ENCODE measurements around the gene ENPP4.

DNA sequence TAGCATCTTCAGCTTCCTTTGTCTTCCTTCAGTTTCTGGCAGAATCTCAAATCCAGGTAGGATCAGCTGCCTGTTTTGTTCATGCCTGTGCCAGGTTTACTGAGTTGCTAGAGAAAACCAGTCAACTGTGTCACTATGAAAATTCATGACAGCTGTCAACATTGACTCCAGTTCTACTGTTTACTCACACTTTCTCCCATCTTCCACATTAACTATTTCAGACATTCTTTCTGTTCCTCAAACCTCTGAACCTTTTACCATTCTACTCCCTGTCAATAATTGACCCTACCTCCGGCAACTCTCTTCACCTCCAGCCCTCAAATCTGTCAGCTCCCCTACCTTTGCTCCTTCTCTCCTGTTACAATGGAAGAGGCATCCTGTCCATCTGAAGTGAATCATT lies 8.5 kb downstream of the ENPP4 start:
- no peak for TF ChIP-seq POLR2A (IDR thresholded peaks at IDR 0.05)
- TF ChIP-seq, protein P1, sequence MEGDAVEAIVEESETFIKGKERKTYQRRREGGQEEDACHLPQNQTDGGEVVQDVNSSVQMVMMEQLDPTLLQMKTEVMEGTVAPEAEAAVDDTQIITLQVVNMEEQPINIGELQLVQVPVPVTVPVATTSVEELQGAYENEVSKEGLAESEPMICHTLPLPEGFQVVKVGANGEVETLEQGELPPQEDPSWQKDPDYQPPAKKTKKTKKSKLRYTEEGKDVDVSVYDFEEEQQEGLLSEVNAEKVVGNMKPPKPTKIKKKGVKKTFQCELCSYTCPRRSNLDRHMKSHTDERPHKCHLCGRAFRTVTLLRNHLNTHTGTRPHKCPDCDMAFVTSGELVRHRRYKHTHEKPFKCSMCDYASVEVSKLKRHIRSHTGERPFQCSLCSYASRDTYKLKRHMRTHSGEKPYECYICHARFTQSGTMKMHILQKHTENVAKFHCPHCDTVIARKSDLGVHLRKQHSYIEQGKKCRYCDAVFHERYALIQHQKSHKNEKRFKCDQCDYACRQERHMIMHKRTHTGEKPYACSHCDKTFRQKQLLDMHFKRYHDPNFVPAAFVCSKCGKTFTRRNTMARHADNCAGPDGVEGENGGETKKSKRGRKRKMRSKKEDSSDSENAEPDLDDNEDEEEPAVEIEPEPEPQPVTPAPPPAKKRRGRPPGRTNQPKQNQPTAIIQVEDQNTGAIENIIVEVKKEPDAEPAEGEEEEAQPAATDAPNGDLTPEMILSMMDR (IDR thresholded peaks at IDR 0.05): no peak

Data from adrenal gland (tissue), 5 donors.